HepG2 (cell line): ENCODE results near the gene CACNA1G. TPM values are rescaled to one million over a fixed set of nuclear protein-coding genes. Genes with fewer than 3 reads are reported as not detected.
A peak's percentile ranks its signal among the peaks of the same experiment; 100 is the strongest.

Experiments
- EP300 ChIP-seq, 3 experiments: sonication (generic) in 1 of 3; formaldehyde crosslinking in 1 of 3; IDR thresholded peaks; 2 replicates each; pipeline versions ENCODE4 v1.5.1 to v1.6.1; 2011 to 2020; ENCODE audit warnings: low read depth in 2 of 3, low read length in 2 of 3, borderline replicate concordance in 1 of 3, improper control_type of control experiment in 1 of 3, mild to moderate bottlenecking in 1 of 3, missing genetic modification reagents in 1 of 3, moderate library complexity in 1 of 3
- FLYWCH1 ChIP-seq: sonication (generic); formaldehyde crosslinking; IDR thresholded peaks from 2 replicates; pipeline ENCODE4 v1.8.1; 2023; ENCODE audit warnings: mild to moderate bottlenecking, missing genetic modification reagents
- FOXA3 ChIP-seq: IDR thresholded peaks from 2 replicates; pipeline ENCODE4 v1.6.1; 2016; ENCODE audit warnings: missing genetic modification reagents, missing compliant biosample characterization
- GTF2F1 ChIP-seq: fragments of 150-350 bp; IDR thresholded peaks from 2 replicates; pipeline ENCODE4 v1.6.1; 2014; ENCODE audit warnings: low read length
- KLF15 ChIP-seq: sonication (generic); formaldehyde crosslinking; IDR thresholded peaks from 2 replicates; pipeline ENCODE4 v1.8.1; 2023; ENCODE audit warnings: borderline replicate concordance, mild to moderate bottlenecking, inconsistent platforms, missing genetic modification reagents, mixed read lengths
- NR2F1 ChIP-seq, 2 experiments: fragments of 450-650 bp in 1 of 2; formaldehyde crosslinking in 1 of 2; IDR thresholded peaks; 2 replicates each; pipeline versions ENCODE4 v1.5.0 to v1.6.1; 2016 to 2020; ENCODE audit warnings: mild to moderate bottlenecking in 1 of 2, missing compliant biosample characterization in 1 of 2, missing genetic modification reagents in 1 of 2, moderate library complexity in 1 of 2
- RBM39 ChIP-seq: fragments of 200-400 bp; formaldehyde crosslinking; IDR thresholded peaks from one replicate; pipeline ENCODE4 v1.6.1; 2018; ENCODE audit warnings: antibody characterized with exemption, mild to moderate bottlenecking, low read depth, low read length; ENCODE audit not compliant: poor library complexity, severe bottlenecking
- RFX5 ChIP-seq: IDR thresholded peaks from 2 replicates; pipeline ENCODE4 v1.6.1; 2011; ENCODE audit warnings: low read depth, low read length, improper control_type of control experiment
- SMAD9 ChIP-seq: sonication (generic); formaldehyde crosslinking; IDR thresholded peaks from 2 replicates; pipeline ENCODE4 v1.5.1; 2020; ENCODE audit warnings: mild to moderate bottlenecking, missing genetic modification reagents
- SNAI1 ChIP-seq: sonication (generic); formaldehyde crosslinking; IDR thresholded peaks from 2 replicates; pipeline ENCODE4 v1.5.0; 2020; ENCODE audit warnings: mild to moderate bottlenecking, missing genetic modification reagents, borderline replicate concordance
- SUZ12 ChIP-seq: fragments of 150-350 bp; IDR thresholded peaks from 2 replicates; pipeline ENCODE4 v1.6.1; 2014; ENCODE audit warnings: low read depth, low read length
- SYNCRIP ChIP-seq: fragments of 200-400 bp; formaldehyde crosslinking; IDR thresholded peaks from 2 replicates; pipeline ENCODE4 v1.6.1; 2018; ENCODE audit warnings: mild to moderate bottlenecking, low read depth, low read length; ENCODE audit not compliant: insufficient read depth
- ZIK1 ChIP-seq: sonication (generic); formaldehyde crosslinking; IDR thresholded peaks from 2 replicates; pipeline ENCODE4 v1.5.0; 2020; ENCODE audit warnings: mild to moderate bottlenecking, low read depth, missing genetic modification reagents, borderline replicate concordance
- ZNF235 ChIP-seq: sonication (generic); formaldehyde crosslinking; IDR thresholded peaks from 2 replicates; pipeline ENCODE4 v1.8.1; 2023; ENCODE audit warnings: mild to moderate bottlenecking, missing genetic modification reagents, borderline replicate concordance
- ZNF558 ChIP-seq: sonication (generic); formaldehyde crosslinking; IDR thresholded peaks from 2 replicates; pipeline ENCODE4 v1.9.0; 2022; ENCODE audit warnings: mild to moderate bottlenecking, missing genetic modification reagents, borderline replicate concordance
- ZNF660 ChIP-seq: sonication (generic); formaldehyde crosslinking; IDR thresholded peaks from 2 replicates; pipeline ENCODE4 v1.5.1; 2020; ENCODE audit warnings: mild to moderate bottlenecking, low read depth, missing genetic modification reagents, borderline replicate concordance
- ZNF766 ChIP-seq: sonication (generic); formaldehyde crosslinking; IDR thresholded peaks from 2 replicates; pipeline ENCODE4 v1.5.0; 2020; ENCODE audit warnings: missing genetic modification reagents, borderline replicate concordance
- ZNF792 ChIP-seq: IDR thresholded peaks from 2 replicates; pipeline ENCODE4 v1.6.1; 2016
- ZSCAN22 ChIP-seq: sonication (generic); formaldehyde crosslinking; IDR thresholded peaks from 2 replicates; pipeline ENCODE4 v1.4.0; 2020; ENCODE audit warnings: mild to moderate bottlenecking, missing genetic modification reagents
- polyA plus RNA-seq, 8 experiments: library from polyadenylated mRNA; depleted of rRNA in 3 of 8; stranded (reverse) in 7 of 8; unstranded in 1 of 8; fragments of >200 nt; fragmentation: Illumina TruSeq in 4 of 8; extraction: Trizol in 4 of 8; gene quantifications; 2 replicates each; pipeline versions ENCODE4 v1.2.1 to v1.2.3, GENCODE V29; 2011 to 2016; ENCODE audit warnings: low read depth in 4 of 8, missing spikeins in 1 of 8, mixed read lengths in 1 of 8; ENCODE audit not compliant: insufficient read depth in 1 of 8
- total RNA-seq, 5 experiments: library from RNA; depleted of rRNA; stranded (reverse); fragments of >200 nt; fragmentation: Illumina TruSeq; extraction: Trizol; gene quantifications; 2 replicates each; pipeline ENCODE4 v1.2.3, GENCODE V29; 2016; ENCODE audit warnings: low read depth in 1 of 5
- TF ChIP-seq, protein P1 (sequence below): sonication (generic); formaldehyde crosslinking; IDR thresholded peaks from 2 replicates; pipeline ENCODE4 v1.4.0; 2020; ENCODE audit warnings: missing genetic modification reagents
- TF ChIP-seq, protein P2 (sequence below): sonication (generic); formaldehyde crosslinking; IDR thresholded peaks from 2 replicates; pipeline ENCODE4 v1.4.0; 2020; ENCODE audit warnings: missing genetic modification reagents, borderline replicate concordance
- TF ChIP-seq, protein P3 (sequence below): sonication (generic); IDR thresholded peaks from 2 replicates; pipeline ENCODE4 v1.6.1; 2016; ENCODE audit warnings: low read depth, borderline replicate concordance
- TF ChIP-seq, protein P4 (sequence below): sonication (generic); formaldehyde crosslinking; IDR thresholded peaks from 2 replicates; pipeline ENCODE4 v1.4.0; 2020; ENCODE audit warnings: missing genetic modification reagents

CACNA1G gene
- total and polyA plus RNA-seq, 2 of the 13 experiments (the other 11 are each of a cell fraction or from before 2014, with no cell fraction given), result 0.02 TPM; not detected in 1

DNA sequence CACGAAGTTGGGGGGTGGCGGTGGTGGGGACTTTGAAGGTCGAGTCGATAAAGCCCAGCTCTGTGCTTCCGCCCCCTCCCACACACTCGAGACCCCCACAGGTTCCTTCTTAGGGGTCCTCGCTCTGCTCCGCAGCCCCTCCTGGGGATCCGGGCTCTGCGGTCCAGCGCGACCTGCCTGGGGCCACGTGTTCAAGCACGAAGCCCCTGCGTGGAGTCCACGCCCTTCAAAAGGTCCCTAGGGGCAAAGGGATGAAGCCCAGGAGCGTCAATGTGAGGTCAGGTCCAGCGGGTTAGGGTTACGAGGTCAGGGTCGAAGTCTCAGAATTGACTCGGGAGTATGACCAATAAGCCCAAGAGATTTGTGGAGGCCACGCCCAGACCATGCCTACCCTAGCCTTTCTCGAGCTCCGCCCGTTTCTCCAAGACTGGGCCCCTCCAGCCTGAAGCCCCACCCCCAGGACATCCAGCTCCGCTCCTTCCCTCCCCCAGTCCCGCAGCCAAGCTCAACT is 786 bp upstream of the CACNA1G start (continued):
- TF ChIP-seq, protein P1, sequence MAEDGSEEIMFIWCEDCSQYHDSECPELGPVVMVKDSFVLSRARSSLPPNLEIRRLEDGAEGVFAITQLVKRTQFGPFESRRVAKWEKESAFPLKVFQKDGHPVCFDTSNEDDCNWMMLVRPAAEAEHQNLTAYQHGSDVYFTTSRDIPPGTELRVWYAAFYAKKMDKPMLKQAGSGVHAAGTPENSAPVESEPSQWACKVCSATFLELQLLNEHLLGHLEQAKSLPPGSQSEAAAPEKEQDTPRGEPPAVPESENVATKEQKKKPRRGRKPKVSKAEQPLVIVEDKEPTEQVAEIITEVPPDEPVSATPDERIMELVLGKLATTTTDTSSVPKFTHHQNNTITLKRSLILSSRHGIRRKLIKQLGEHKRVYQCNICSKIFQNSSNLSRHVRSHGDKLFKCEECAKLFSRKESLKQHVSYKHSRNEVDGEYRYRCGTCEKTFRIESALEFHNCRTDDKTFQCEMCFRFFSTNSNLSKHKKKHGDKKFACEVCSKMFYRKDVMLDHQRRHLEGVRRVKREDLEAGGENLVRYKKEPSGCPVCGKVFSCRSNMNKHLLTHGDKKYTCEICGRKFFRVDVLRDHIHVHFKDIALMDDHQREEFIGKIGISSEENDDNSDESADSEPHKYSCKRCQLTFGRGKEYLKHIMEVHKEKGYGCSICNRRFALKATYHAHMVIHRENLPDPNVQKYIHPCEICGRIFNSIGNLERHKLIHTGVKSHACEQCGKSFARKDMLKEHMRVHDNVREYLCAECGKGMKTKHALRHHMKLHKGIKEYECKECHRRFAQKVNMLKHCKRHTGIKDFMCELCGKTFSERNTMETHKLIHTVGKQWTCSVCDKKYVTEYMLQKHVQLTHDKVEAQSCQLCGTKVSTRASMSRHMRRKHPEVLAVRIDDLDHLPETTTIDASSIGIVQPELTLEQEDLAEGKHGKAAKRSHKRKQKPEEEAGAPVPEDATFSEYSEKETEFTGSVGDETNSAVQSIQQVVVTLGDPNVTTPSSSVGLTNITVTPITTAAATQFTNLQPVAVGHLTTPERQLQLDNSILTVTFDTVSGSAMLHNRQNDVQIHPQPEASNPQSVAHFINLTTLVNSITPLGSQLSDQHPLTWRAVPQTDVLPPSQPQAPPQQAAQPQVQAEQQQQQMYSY (CRISPR knock-in tag), result no peak
- TF ChIP-seq, protein P2, sequence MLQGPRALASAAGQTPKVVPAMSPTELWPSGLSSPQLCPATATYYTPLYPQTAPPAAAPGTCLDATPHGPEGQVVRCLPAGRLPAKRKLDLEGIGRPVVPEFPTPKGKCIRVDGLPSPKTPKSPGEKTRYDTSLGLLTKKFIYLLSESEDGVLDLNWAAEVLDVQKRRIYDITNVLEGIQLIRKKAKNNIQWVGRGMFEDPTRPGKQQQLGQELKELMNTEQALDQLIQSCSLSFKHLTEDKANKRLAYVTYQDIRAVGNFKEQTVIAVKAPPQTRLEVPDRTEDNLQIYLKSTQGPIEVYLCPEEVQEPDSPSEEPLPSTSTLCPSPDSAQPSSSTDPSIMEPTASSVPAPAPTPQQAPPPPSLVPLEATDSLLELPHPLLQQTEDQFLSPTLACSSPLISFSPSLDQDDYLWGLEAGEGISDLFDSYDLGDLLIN (CRISPR knock-in tag), result no peak
- TF ChIP-seq RFX5 (no peak), ZNF766 (CRISPR knock-in tag) (no peak), NR2F1 (CRISPR knock-in tag; IDR thresholded peaks at IDR 0.05) (peak in 1 of 2 experiments; percentile 59; a peak in 2 of 4 replicates), SUZ12 (no peak), SMAD9 (CRISPR knock-in tag) (no peak), GTF2F1 (no peak), ZNF235 (CRISPR knock-in tag) (no peak), RBM39 (peak; percentile 30), FLYWCH1 (no peak), SYNCRIP (no peak), EP300 (IDR thresholded peaks at IDR 0.05; ENCODE audit: low read depth in 2 of 2, low read length in 2 of 2) (no peak), EP300 (CRISPR knock-in tag; IDR thresholded peaks at IDR 0.05; ENCODE audit: borderline replicate concordance) (no peak), ZIK1 (CRISPR knock-in tag) (no peak), ZNF792 (no peak), FOXA3 (no peak), ZNF558 (CRISPR knock-in tag) (no peak), KLF15 (CRISPR knock-in tag) (no peak), ZSCAN22 (CRISPR knock-in tag) (no peak), ZNF660 (CRISPR knock-in tag) (no peak), SNAI1 (CRISPR knock-in tag) (no peak)
- TF ChIP-seq, protein P3, sequence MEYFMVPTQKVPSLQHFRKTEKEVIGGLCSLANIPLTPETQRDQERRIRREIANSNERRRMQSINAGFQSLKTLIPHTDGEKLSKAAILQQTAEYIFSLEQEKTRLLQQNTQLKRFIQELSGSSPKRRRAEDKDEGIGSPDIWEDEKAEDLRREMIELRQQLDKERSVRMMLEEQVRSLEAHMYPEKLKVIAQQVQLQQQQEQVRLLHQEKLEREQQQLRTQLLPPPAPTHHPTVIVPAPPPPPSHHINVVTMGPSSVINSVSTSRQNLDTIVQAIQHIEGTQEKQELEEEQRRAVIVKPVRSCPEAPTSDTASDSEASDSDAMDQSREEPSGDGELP, result no peak
- TF ChIP-seq, protein P4, sequence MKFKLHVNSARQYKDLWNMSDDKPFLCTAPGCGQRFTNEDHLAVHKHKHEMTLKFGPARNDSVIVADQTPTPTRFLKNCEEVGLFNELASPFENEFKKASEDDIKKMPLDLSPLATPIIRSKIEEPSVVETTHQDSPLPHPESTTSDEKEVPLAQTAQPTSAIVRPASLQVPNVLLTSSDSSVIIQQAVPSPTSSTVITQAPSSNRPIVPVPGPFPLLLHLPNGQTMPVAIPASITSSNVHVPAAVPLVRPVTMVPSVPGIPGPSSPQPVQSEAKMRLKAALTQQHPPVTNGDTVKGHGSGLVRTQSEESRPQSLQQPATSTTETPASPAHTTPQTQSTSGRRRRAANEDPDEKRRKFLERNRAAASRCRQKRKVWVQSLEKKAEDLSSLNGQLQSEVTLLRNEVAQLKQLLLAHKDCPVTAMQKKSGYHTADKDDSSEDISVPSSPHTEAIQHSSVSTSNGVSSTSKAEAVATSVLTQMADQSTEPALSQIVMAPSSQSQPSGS (CRISPR knock-in tag), result no peak
